ENCODE measurements around the gene TRIM5.

Gene TRIM5

GRCh38 chr11:5622802-5623201, 62.1 kb downstream of the TRIM5 start:
- no peak for DNase-seq

- DNase-seq: no peak
Measured at GRCh38 chr11:5621580-5621979, 63.3 kb downstream of the TRIM5 start.

- DNase-seq: no peak
Measured at GRCh38 chr11:5620651-5621521, 64.0 kb downstream of the TRIM5 start.

GRCh38 chr11:5618807-5619206, 66.1 kb downstream of the TRIM5 start:
- no peak for DNase-seq
